PFSK-1 (cell line): ENCODE data around the gene FBXO34.

ENCODE experiments used
- FOXP2 ChIP-seq: optimal IDR thresholded peaks from 2 replicates; pipeline ENCODE3; 2011; ENCODE audit warnings: borderline replicate concordance, control low read depth, inconsistent platforms; ENCODE audit not compliant: insufficient read depth; ENCODE audit errors: extremely low read length, extremely low read depth
- POLR2AphosphoS5 ChIP-seq: IDR thresholded peaks from 2 replicates; pipeline ENCODE4 v1.6.1; 2012; ENCODE audit warnings: low read depth, mild to moderate bottlenecking, control low read depth, low read length, moderate library complexity
- SIN3A ChIP-seq: IDR thresholded peaks from 2 replicates; pipeline ENCODE4 v1.6.1; 2012; ENCODE audit warnings: mild to moderate bottlenecking, low read length, moderate library complexity, borderline replicate concordance; ENCODE audit not compliant: insufficient read depth
- TAF1 ChIP-seq: IDR thresholded peaks from 2 replicates; pipeline ENCODE4 v1.6.1; 2012; ENCODE audit warnings: low read length, control low read depth, borderline replicate concordance; ENCODE audit not compliant: insufficient read depth
- TF ChIP-seq, protein P1 (sequence below), 2 experiments: IDR thresholded peaks; 2 replicates each; pipeline versions ENCODE4 v1.6.1 to v1.8.0; 2011 to 2012; ENCODE audit warnings: low read depth in 2 of 2, low read length in 2 of 2, control low read depth in 1 of 2, inconsistent platforms in 1 of 2, mild to moderate bottlenecking in 1 of 2, moderate library complexity in 1 of 2; ENCODE audit not compliant: insufficient read depth in 1 of 2

Gene FBXO34

DNA sequence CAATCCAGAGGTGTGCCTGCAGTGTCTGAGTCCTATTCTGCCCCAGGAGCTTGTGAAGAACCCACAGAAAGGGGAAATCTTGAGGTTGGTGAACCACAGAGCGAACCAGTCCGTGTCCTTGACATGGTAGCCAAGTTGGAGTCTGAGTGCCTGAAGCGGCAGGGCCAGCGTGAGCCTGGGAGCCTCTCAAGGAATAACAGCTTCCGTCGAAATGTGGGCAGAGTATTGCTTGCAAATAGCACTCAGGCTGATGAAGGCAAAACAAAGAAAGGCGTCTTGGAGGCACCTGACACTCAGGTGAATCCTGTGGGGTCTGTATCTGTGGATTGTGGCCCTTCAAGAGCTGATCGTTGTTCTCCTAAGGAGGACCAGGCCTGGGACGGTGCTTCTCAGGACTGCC is 79.9 kb downstream of the FBXO34 start:
- no peak for TF ChIP-seq FOXP2

- no peak for TF ChIP-seq SIN3A
- TF ChIP-seq TAF1, result no peak
- no peak for TF ChIP-seq FOXP2
- TF ChIP-seq POLR2AphosphoS5, result no peak
- TF ChIP-seq, protein P1, sequence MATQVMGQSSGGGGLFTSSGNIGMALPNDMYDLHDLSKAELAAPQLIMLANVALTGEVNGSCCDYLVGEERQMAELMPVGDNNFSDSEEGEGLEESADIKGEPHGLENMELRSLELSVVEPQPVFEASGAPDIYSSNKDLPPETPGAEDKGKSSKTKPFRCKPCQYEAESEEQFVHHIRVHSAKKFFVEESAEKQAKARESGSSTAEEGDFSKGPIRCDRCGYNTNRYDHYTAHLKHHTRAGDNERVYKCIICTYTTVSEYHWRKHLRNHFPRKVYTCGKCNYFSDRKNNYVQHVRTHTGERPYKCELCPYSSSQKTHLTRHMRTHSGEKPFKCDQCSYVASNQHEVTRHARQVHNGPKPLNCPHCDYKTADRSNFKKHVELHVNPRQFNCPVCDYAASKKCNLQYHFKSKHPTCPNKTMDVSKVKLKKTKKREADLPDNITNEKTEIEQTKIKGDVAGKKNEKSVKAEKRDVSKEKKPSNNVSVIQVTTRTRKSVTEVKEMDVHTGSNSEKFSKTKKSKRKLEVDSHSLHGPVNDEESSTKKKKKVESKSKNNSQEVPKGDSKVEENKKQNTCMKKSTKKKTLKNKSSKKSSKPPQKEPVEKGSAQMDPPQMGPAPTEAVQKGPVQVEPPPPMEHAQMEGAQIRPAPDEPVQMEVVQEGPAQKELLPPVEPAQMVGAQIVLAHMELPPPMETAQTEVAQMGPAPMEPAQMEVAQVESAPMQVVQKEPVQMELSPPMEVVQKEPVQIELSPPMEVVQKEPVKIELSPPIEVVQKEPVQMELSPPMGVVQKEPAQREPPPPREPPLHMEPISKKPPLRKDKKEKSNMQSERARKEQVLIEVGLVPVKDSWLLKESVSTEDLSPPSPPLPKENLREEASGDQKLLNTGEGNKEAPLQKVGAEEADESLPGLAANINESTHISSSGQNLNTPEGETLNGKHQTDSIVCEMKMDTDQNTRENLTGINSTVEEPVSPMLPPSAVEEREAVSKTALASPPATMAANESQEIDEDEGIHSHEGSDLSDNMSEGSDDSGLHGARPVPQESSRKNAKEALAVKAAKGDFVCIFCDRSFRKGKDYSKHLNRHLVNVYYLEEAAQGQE (IDR thresholded peaks at IDR 0.05; ENCODE audit: insufficient read depth in 1 of 2, low read depth in 2 of 2, low read length in 2 of 2), result no peak
Measured at GRCh38 chr14:55352201-55352600, 81.0 kb downstream of the FBXO34 start.

- TF ChIP-seq POLR2AphosphoS5, result no peak
- TF ChIP-seq TAF1, result no peak
- TF ChIP-seq SIN3A, result no peak
- TF ChIP-seq, protein P1 (IDR thresholded peaks at IDR 0.05; ENCODE audit: insufficient read depth in 1 of 2, low read depth in 2 of 2, low read length in 2 of 2), result no peak
- no peak for TF ChIP-seq FOXP2
Measured at GRCh38 chr14:55353686-55354467, 82.7 kb downstream of the FBXO34 start.

DNA sequence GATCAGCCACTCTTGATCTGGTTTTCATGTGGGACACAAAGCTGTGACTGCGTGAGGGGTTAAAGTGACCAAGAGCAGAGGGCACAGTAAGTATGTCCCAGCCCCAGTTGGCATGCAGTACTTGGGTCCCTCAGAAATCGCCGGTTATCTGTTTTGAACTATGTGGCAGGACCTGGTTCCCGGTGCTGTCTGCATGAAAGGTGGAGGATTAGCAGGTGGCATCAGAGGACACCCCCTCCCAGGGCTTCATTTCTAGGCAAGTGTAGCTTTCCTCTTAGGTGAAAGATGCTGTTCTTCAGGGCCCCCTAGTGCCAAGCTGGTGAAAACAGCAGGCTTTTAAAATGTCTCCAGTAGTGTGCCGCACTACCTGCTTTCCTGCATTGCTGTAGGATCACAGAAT is 83.3 kb downstream of the FBXO34 start:
- TF ChIP-seq POLR2AphosphoS5 (no peak), TAF1 (no peak), SIN3A (no peak), FOXP2 (no peak)
- TF ChIP-seq, protein P1 (IDR thresholded peaks at IDR 0.05; ENCODE audit: insufficient read depth in 1 of 2, low read depth in 2 of 2, low read length in 2 of 2), result no peak

DNA sequence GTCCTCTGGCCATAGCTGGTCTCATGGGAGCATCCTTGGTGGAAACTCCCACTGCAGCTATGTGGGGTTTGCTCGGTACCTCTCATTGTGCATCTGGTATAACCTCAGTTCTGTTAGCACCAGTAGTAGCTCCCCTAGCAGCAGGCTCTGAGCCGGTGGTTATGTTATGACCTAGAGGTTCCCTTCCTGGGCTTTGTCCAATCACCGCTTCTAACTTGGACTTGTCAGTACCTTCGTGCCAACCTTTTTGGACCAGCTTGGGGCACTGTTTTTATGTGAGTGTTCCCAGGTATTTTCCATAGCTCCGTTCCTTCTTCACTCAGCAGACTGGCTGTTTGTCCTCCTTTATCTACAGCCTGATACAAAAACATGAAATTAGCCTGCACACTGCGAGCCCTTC is 84.7 kb downstream of the FBXO34 start:
- no peak for TF ChIP-seq POLR2AphosphoS5
- TF ChIP-seq, protein P1 (IDR thresholded peaks at IDR 0.05; ENCODE audit: insufficient read depth in 1 of 2, low read depth in 2 of 2, low read length in 2 of 2), result no peak
- no peak for TF ChIP-seq FOXP2
- TF ChIP-seq SIN3A, result no peak
